Activated gamma-delta T cell (primary cell): ENCODE results near the gene LOXL4.

Experiments
- DNase-seq: peaks from one replicate; lab custom pipeline; 2025; lab: John Stamatoyannopoulos, UW

LOXL4 gene

GRCh38 chr10:98264378-98265065 is 3.5 kb downstream of the LOXL4 start:
- no peak for DNase-seq

GRCh38 chr10:98263088-98263487 is 4.9 kb downstream of the LOXL4 start:
- DNase-seq: no peak

GRCh38 chr10:98262571-98262970 is 5.4 kb downstream of the LOXL4 start:
- DNase-seq: no peak

GRCh38 chr10:98261436-98262277 is 6.3 kb downstream of the LOXL4 start:
- DNase-seq: no peak

- no peak for DNase-seq
These were observed 7.2 kb downstream of the LOXL4 start for GRCh38 chr10:98260752-98261151.

GRCh38 chr10:98260350-98260749 is 7.6 kb downstream of the LOXL4 start:
- DNase-seq: no peak

GRCh38 chr10:98259606-98260315 is 8.2 kb downstream of the LOXL4 start:
- no peak for DNase-seq

- DNase-seq: no peak
These were observed 9.1 kb downstream of the LOXL4 start for GRCh38 chr10:98258683-98259454.

- no peak for DNase-seq
These were observed 10.0 kb downstream of the LOXL4 start for GRCh38 chr10:98257961-98258360.

- DNase-seq: no peak
These were observed 10.8 kb downstream of the LOXL4 start for GRCh38 chr10:98257198-98257597.

- DNase-seq: no peak
These were observed 11.3 kb downstream of the LOXL4 start for GRCh38 chr10:98256692-98257091.

- DNase-seq: no peak
These were observed 12.7 kb downstream of the LOXL4 start for GRCh38 chr10:98255146-98255877.

- no peak for DNase-seq
These were observed 13.6 kb downstream of the LOXL4 start for GRCh38 chr10:98254234-98254974.

GRCh38 chr10:98253499-98253898 is 14.5 kb downstream of the LOXL4 start:
- DNase-seq: no peak

- no peak for DNase-seq
These were observed 15.5 kb downstream of the LOXL4 start for GRCh38 chr10:98252464-98252863.

- DNase-seq: no peak
These were observed 16.6 kb downstream of the LOXL4 start for GRCh38 chr10:98251399-98251798.

GRCh38 chr10:98249134-98249533 is 18.9 kb downstream of the LOXL4 start:
- no peak for DNase-seq

- no peak for DNase-seq
These were observed 20.0 kb downstream of the LOXL4 start for GRCh38 chr10:98248018-98248417.

GRCh38 chr10:98246911-98247805 is 20.8 kb downstream of the LOXL4 start:
- DNase-seq: no peak
